Measurements from ENCODE around the gene RPH3AL. TPM values are rescaled to one million over a fixed set of nuclear protein-coding genes. Genes with fewer than 3 reads are reported as not detected.

The RPH3AL gene, protein sequence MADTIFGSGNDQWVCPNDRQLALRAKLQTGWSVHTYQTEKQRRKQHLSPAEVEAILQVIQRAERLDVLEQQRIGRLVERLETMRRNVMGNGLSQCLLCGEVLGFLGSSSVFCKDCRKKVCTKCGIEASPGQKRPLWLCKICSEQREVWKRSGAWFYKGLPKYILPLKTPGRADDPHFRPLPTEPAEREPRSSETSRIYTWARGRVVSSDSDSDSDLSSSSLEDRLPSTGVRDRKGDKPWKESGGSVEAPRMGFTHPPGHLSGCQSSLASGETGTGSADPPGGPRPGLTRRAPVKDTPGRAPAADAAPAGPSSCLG
- 1.6 TPM for total RNA-seq (2013)
- 1 to 10 TPM in 2 of 3 donors, under 1 TPM in 1; 0.71 to 1.9 (median 1.5) TPM for polyA plus RNA-seq
- 3.2 and 4.1 TPM in 2 replicates for polyA minus RNA-seq
- 0.34 to 3.2 (median 0.98) reads per million in 11 experiments for total RNA-seq

- Mint-ChIP-seq H3K27ac (peak within 1 kb of the TSS in 6 of 7 donors; percentile 3 to 81 (median 48)), H3K9me3 (peaks cover 6 to 14% (median 10%) of the 10 kb centered on the region in 7 donors), H3K27me3 (ENCODE audit: low read depth in 3 of 3) (peaks cover 1 to 8% (median 2%) of the 10 kb centered on the region in 3 donors), H3K4me3 (peak within 1 kb of the TSS; percentile 37 to 63), H3K36me3 (peaks cover 3 to 4% of the 10 kb centered on the region in 2 donors), H3K4me1 (peaks cover 53% of the 10 kb centered on the region)
- no peaks in the 10 kb centered on the region for H3K79me2 ChIP-seq (ENCODE audit: insufficient read depth, low read length)
- peaks cover 0 to 12% of the 10 kb centered on the region in 2 donors for H3K9me3 ChIP-seq (replicated peaks in 1 of 2; ENCODE audit: control insufficient read depth in 1 of 2, insufficient read depth in 1 of 2, low read length in 2 of 2)
- 58% methylated on average over 17 of the region's 22 CpGs for WGBS (ENCODE audit: insufficient coverage)
- no peaks in the 10 kb centered on the region for H4K20me1 ChIP-seq (ENCODE audit: insufficient read depth, low read length)
- H3K27ac ChIP-seq (ENCODE audit: low read depth in 1 of 2, low read length in 2 of 2): peak within 1 kb of the TSS; percentile 7 to 33
- H3K9ac ChIP-seq (ENCODE audit: insufficient read depth, low read length, poor library complexity, severe bottlenecking): no peak within 1 kb of the TSS
- peak within 1 kb of the TSS; percentile 66 for H2AFZ ChIP-seq (ENCODE audit: insufficient read depth, low read depth, low read length, poor library complexity, severe bottlenecking)
- TF ChIP-seq CTCF (IDR thresholded peaks at IDR 0.05): no peak
- DNase-seq: no peak
- H3K27me3 ChIP-seq (ENCODE audit: control insufficient read depth in 2 of 2, insufficient read depth in 2 of 2, low read length in 2 of 2): no peaks in the 10 kb centered on the region
- H3K4me2 ChIP-seq (replicated peaks; ENCODE audit: extremely low read depth, low read length, poor library complexity, severe bottlenecking): peak within 1 kb of the TSS; percentile 4
- intact Hi-C loops (cut with micrococcal nuclease): no loop called here
- H3K4me1 ChIP-seq (ENCODE audit: control insufficient read depth in 1 of 2, insufficient read depth in 2 of 2, low read length in 2 of 2): peaks cover 37 to 44% of the 10 kb centered on the region in 2 donors
- H3K4me3 ChIP-seq (replicated peaks in 1 of 3; ENCODE audit: low read depth in 2 of 3, low read length in 3 of 3): no peak within 1 kb of the TSS
- no peaks in the 10 kb centered on the region for H3K36me3 ChIP-seq (replicated peaks in 1 of 2; ENCODE audit: control insufficient read depth in 1 of 2, insufficient read depth in 2 of 2, low read length in 2 of 2)
Measured at GRCh38 chr17:352421-353212, at the start of gene RPH3AL. TSS of gene RPH3AL (minus strand) at chr17:352807. CDS start at chr17:327543, 25,264 bp downstream.

GRCh38 chr17:400257-400656 lies 47.6 kb upstream of the RPH3AL start:
- Mint-ChIP-seq H3K4me1 (peaks cover 6% of the 10 kb centered on the region), H3K27me3 (ENCODE audit: low read depth in 3 of 3) (peaks cover 0 to 2% (median 0%) of the 10 kb centered on the region in 3 donors), H3K9me3 (peaks cover 0 to 3% (median 0%) of the 10 kb centered on the region in 7 donors), H3K36me3 (peaks cover 8 to 21% of the 10 kb centered on the region in 2 donors), H3K27ac (peak overlapping the region in 1 of 7 donors; percentile 45), H3K4me3 (no peak overlapping the region)
- no peak overlapping the region for H2AFZ ChIP-seq (ENCODE audit: insufficient read depth, low read depth, low read length, poor library complexity, severe bottlenecking)
- TF ChIP-seq CTCF (IDR thresholded peaks at IDR 0.05): no peak
- H3K27me3 ChIP-seq (ENCODE audit: control insufficient read depth in 2 of 2, insufficient read depth in 2 of 2, low read length in 2 of 2): no peaks in the 10 kb centered on the region
- peaks cover 5 to 6% of the 10 kb centered on the region in 2 donors for H3K4me1 ChIP-seq (ENCODE audit: control insufficient read depth in 1 of 2, insufficient read depth in 2 of 2, low read length in 2 of 2)
- H3K9ac ChIP-seq (ENCODE audit: insufficient read depth, low read length, poor library complexity, severe bottlenecking): no peak overlapping the region
- intact Hi-C loops (cut with micrococcal nuclease): no loop called here
- H3K4me3 ChIP-seq (replicated peaks in 1 of 3; ENCODE audit: low read depth in 2 of 3, low read length in 3 of 3): no peak overlapping the region
- H4K20me1 ChIP-seq (ENCODE audit: insufficient read depth, low read length): no peaks in the 10 kb centered on the region
- WGBS (ENCODE audit: insufficient coverage): 83% methylated on average over 3 of the region's 10 CpGs
- H3K36me3 ChIP-seq (replicated peaks in 1 of 2; ENCODE audit: control insufficient read depth in 1 of 2, insufficient read depth in 2 of 2, low read length in 2 of 2): peaks cover 4 to 7% of the 10 kb centered on the region in 2 donors
- no peaks in the 10 kb centered on the region for H3K9me3 ChIP-seq (replicated peaks in 1 of 2; ENCODE audit: control insufficient read depth in 1 of 2, insufficient read depth in 1 of 2, low read length in 2 of 2)
- no peaks in the 10 kb centered on the region for H3K79me2 ChIP-seq (ENCODE audit: insufficient read depth, low read length)
- H3K27ac ChIP-seq (ENCODE audit: low read depth in 1 of 2, low read length in 2 of 2): no peak overlapping the region
- DNase-seq: no peak
- no peak overlapping the region for H3K4me2 ChIP-seq (replicated peaks; ENCODE audit: extremely low read depth, low read length, poor library complexity, severe bottlenecking)
